Measurements from ENCODE around the gene SPTLC3. TPM values are rescaled to one million over a fixed set of nuclear protein-coding genes. Genes with fewer than 3 reads are reported as not detected.

The SPTLC3 gene
- polyA plus RNA-seq, 1 of the 3 experiments (the other 2 are of a cell fraction): 0.02 TPM

DNA sequence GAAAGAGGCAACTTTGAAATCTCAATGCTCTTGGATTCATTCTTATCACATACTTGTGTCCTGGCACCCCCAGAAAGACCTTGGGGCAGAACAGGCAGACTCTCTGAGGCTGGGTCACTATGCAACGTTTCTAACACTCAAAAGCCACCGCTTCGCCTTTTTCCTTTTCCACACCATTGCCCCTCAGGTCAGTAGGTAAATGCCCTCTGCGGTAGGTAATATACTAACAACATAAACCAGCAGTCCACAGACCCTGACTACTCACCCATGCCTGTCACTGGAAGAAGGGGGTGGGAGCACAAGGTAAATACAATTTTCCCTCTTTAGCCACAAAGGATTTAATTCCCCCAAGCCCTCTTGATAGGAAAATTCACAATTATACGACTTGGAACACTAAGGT is 6.5 kb upstream of the SPTLC3 start (continued):
- TF ChIP-seq FOXJ3 (CRISPR knock-in tag; IDR thresholded peaks at IDR 0.05): no peak

DNA sequence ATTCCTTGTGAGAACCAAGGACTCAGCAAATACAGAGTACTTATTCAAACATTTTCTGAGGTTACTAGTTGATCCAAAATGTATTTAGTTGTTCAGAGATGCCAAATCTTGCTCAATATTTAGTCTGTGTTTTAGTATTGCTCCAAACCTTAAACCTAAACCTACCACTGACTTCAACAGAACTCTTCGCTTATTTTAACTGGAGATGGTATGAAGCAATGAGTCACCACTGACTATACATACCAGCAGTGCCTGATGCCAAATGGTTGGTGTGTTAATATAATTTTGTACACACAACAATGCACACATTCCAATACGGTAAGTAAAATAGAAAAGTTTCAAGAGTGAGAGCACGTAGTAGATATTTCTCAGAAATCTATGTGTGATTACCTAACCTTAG is 1.9 kb upstream of the SPTLC3 start:
- no peak for DNase-seq

DNA sequence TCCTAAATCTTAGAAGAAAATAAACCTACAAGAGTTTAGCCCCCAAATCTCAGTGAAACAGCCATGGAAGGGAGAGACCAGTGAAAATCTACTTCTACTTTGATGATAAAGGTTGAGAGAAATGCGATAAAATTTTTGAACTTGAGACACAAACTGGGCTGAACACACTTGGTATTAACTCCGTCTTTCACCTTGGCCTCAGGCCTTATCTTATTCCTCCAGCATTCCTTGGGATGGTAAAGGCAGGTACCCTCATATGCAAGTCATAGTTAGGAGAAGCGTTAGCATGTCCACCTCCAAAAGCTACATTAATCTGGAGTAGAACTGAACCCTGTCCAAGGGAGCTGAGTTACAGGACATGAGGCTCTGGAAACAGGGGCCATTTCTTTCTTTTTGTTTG is 1.2 kb upstream of the SPTLC3 start:
- DNase-seq: no peak
- WGBS (ENCODE audit: low lambda C conversion rate): 24% methylated on average over 3 of the region's 3 CpGs
- no peaks in the 10 kb centered on the region for H3K27me3 ChIP-seq (ENCODE audit: insufficient read depth)
- H3K79me2 ChIP-seq (ENCODE audit: insufficient read depth): no peaks in the 10 kb centered on the region
- H3K4me2 ChIP-seq: no peak overlapping the region
- H4K20me1 ChIP-seq (ENCODE audit: insufficient read depth): no peaks in the 10 kb centered on the region
- H3F3A ChIP-seq (replicated peaks; ENCODE audit: insufficient read depth): no peaks in the 10 kb centered on the region
- H3K27ac ChIP-seq (ENCODE audit: low read depth in 2 of 2, low read length in 1 of 2): no peak overlapping the region
- no peaks in the 10 kb centered on the region for H3K9me3 ChIP-seq
- no peak overlapping the region for H2AFZ ChIP-seq (ENCODE audit: low read depth)
- H3K9ac ChIP-seq: no peak overlapping the region
- H3K36me3 ChIP-seq (replicated peaks in 1 of 2; ENCODE audit: control insufficient read depth in 1 of 2, insufficient read depth in 2 of 2, low read length in 1 of 2): no peaks in the 10 kb centered on the region
- ChIA-PET CTCF (no interaction called here), POLR2A (no interaction called here)
- no peaks in the 10 kb centered on the region for H3K4me1 ChIP-seq (ENCODE audit: control insufficient read depth in 1 of 2, insufficient read depth in 2 of 2, low read depth in 1 of 2, low read length in 1 of 2)
- H3K9me2 ChIP-seq: no peaks in the 10 kb centered on the region
- H3K4me3 ChIP-seq (ENCODE audit: low read depth in 2 of 2, low read length in 1 of 2): no peak overlapping the region
- TF ChIP-seq, protein P1, sequence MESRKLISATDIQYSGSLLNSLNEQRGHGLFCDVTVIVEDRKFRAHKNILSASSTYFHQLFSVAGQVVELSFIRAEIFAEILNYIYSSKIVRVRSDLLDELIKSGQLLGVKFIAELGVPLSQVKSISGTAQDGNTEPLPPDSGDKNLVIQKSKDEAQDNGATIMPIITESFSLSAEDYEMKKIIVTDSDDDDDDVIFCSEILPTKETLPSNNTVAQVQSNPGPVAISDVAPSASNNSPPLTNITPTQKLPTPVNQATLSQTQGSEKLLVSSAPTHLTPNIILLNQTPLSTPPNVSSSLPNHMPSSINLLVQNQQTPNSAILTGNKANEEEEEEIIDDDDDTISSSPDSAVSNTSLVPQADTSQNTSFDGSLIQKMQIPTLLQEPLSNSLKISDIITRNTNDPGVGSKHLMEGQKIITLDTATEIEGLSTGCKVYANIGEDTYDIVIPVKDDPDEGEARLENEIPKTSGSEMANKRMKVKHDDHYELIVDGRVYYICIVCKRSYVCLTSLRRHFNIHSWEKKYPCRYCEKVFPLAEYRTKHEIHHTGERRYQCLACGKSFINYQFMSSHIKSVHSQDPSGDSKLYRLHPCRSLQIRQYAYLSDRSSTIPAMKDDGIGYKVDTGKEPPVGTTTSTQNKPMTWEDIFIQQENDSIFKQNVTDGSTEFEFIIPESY (IDR thresholded peaks at IDR 0.05; ENCODE audit: borderline replicate concordance, low read depth): no peak
- TF ChIP-seq FOSL2 (IDR thresholded peaks at IDR 0.05; ENCODE audit: borderline replicate concordance, low read depth): no peak
- no peak for TF ChIP-seq RFX5 (IDR thresholded peaks at IDR 0.05; ENCODE audit: low read length)
- TF ChIP-seq, protein P2, sequence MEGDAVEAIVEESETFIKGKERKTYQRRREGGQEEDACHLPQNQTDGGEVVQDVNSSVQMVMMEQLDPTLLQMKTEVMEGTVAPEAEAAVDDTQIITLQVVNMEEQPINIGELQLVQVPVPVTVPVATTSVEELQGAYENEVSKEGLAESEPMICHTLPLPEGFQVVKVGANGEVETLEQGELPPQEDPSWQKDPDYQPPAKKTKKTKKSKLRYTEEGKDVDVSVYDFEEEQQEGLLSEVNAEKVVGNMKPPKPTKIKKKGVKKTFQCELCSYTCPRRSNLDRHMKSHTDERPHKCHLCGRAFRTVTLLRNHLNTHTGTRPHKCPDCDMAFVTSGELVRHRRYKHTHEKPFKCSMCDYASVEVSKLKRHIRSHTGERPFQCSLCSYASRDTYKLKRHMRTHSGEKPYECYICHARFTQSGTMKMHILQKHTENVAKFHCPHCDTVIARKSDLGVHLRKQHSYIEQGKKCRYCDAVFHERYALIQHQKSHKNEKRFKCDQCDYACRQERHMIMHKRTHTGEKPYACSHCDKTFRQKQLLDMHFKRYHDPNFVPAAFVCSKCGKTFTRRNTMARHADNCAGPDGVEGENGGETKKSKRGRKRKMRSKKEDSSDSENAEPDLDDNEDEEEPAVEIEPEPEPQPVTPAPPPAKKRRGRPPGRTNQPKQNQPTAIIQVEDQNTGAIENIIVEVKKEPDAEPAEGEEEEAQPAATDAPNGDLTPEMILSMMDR (IDR thresholded peaks at IDR 0.05): no peak
- TF ChIP-seq RAD21 (IDR thresholded peaks at IDR 0.05; ENCODE audit: low read length): no peak
- TF ChIP-seq TEAD4 (IDR thresholded peaks at IDR 0.05; ENCODE audit: borderline replicate concordance, insufficient read depth): no peak
- TF ChIP-seq MEF2A (IDR thresholded peaks at IDR 0.05; ENCODE audit: borderline replicate concordance, low read depth): no peak
- no peak for TF ChIP-seq TAF1 (IDR thresholded peaks at IDR 0.05; ENCODE audit: borderline replicate concordance, low read depth, low read length)
- no peak for TF ChIP-seq CHD2 (IDR thresholded peaks at IDR 0.05; ENCODE audit: low read length, partially characterized antibody)
- no peak for TF ChIP-seq SIN3A (IDR thresholded peaks at IDR 0.05; ENCODE audit: borderline replicate concordance, low read depth, low read length)
- TF ChIP-seq YY1 (IDR thresholded peaks at IDR 0.05; ENCODE audit: low read depth): no peak

More for the DNA sequence above, 1.9 kb upstream of the SPTLC3 start:
- POLR2A ChIA-PET: no interaction called here
- no peaks in the 10 kb centered on the region for H3K79me2 ChIP-seq (ENCODE audit: insufficient read depth)
- H3K9me3 ChIP-seq: no peaks in the 10 kb centered on the region
- no peak overlapping the region for H3K9ac ChIP-seq
- no peaks in the 10 kb centered on the region for H3K27me3 ChIP-seq (ENCODE audit: insufficient read depth)
- H3K4me1 ChIP-seq (ENCODE audit: control insufficient read depth in 1 of 2, insufficient read depth in 2 of 2, low read depth in 1 of 2, low read length in 1 of 2): no peaks in the 10 kb centered on the region
- no peaks in the 10 kb centered on the region for H4K20me1 ChIP-seq (ENCODE audit: insufficient read depth)
- H3K4me3 ChIP-seq (ENCODE audit: low read depth in 2 of 2, low read length in 1 of 2): no peak overlapping the region
- H3K36me3 ChIP-seq (replicated peaks in 1 of 2; ENCODE audit: control insufficient read depth in 1 of 2, insufficient read depth in 2 of 2, low read length in 1 of 2): no peaks in the 10 kb centered on the region
- no peaks in the 10 kb centered on the region for H3F3A ChIP-seq (replicated peaks; ENCODE audit: insufficient read depth)
- CTCF ChIA-PET: no interaction called here
- no peak overlapping the region for H3K4me2 ChIP-seq
- no peak overlapping the region for H3K27ac ChIP-seq (ENCODE audit: low read depth in 2 of 2, low read length in 1 of 2)
- no peaks in the 10 kb centered on the region for H3K9me2 ChIP-seq
- 9% methylated on average over 3 of the region's 3 CpGs for WGBS (ENCODE audit: low lambda C conversion rate)
- TF ChIP-seq POLR2AphosphoS5 (IDR thresholded peaks at IDR 0.05; ENCODE audit: low read depth, low read length): no peak
- TF ChIP-seq GABPA (IDR thresholded peaks at IDR 0.05; ENCODE audit: low read depth): no peak
- no peak for TF ChIP-seq TEAD4 (IDR thresholded peaks at IDR 0.05; ENCODE audit: borderline replicate concordance, insufficient read depth)
- no peak for TF ChIP-seq FOXM1 (IDR thresholded peaks at IDR 0.05; ENCODE audit: low read depth)
- TF ChIP-seq, protein P3, sequence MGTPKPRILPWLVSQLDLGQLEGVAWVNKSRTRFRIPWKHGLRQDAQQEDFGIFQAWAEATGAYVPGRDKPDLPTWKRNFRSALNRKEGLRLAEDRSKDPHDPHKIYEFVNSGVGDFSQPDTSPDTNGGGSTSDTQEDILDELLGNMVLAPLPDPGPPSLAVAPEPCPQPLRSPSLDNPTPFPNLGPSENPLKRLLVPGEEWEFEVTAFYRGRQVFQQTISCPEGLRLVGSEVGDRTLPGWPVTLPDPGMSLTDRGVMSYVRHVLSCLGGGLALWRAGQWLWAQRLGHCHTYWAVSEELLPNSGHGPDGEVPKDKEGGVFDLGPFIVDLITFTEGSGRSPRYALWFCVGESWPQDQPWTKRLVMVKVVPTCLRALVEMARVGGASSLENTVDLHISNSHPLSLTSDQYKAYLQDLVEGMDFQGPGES (IDR thresholded peaks at IDR 0.05; ENCODE audit: low read depth, low read length): no peak
- TF ChIP-seq RXRA (IDR thresholded peaks at IDR 0.05; ENCODE audit: borderline replicate concordance, low read depth): no peak
- no peak for TF ChIP-seq SMC3 (IDR thresholded peaks at IDR 0.05; ENCODE audit: low read depth, low read length)
- no peak for TF ChIP-seq NRF1 (IDR thresholded peaks at IDR 0.05; ENCODE audit: low read depth, low read length)
- no peak for TF ChIP-seq YY1 (IDR thresholded peaks at IDR 0.05; ENCODE audit: low read depth)
- no peak for TF ChIP-seq SIN3A (IDR thresholded peaks at IDR 0.05; ENCODE audit: borderline replicate concordance, low read depth, low read length)
- TF ChIP-seq, protein P4, sequence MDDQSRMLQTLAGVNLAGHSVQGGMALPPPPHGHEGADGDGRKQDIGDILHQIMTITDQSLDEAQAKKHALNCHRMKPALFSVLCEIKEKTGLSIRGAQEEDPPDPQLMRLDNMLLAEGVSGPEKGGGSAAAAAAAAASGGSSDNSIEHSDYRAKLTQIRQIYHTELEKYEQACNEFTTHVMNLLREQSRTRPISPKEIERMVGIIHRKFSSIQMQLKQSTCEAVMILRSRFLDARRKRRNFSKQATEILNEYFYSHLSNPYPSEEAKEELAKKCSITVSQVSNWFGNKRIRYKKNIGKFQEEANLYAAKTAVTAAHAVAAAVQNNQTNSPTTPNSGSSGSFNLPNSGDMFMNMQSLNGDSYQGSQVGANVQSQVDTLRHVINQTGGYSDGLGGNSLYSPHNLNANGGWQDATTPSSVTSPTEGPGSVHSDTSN (IDR thresholded peaks at IDR 0.05): no peak
- TF ChIP-seq, protein P5, sequence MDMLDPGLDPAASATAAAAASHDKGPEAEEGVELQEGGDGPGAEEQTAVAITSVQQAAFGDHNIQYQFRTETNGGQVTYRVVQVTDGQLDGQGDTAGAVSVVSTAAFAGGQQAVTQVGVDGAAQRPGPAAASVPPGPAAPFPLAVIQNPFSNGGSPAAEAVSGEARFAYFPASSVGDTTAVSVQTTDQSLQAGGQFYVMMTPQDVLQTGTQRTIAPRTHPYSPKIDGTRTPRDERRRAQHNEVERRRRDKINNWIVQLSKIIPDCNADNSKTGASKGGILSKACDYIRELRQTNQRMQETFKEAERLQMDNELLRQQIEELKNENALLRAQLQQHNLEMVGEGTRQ (IDR thresholded peaks at IDR 0.05; ENCODE audit: borderline replicate concordance, low read depth, low read length): no peak
- H2AFZ ChIP-seq (ENCODE audit: low read depth): no peak overlapping the region

Data from SK-N-SH (cell line).